HAP-1 (cell line): ENCODE data around the gene FAM20C.
A peak's percentile ranks its signal among the peaks of the same experiment; 100 is the strongest.

Experiments used
- DNase-seq, 2 experiments: peaks; one replicate each; pipeline ENCODE4 v3.0.0-alpha.2; 2016 to 2020; ENCODE audit warnings: low spot score in 2 of 2
- H3K27me3 ChIP-seq: fragments of 250-450 bp; sonication (Bioruptor Pico); 2 replicates; pipeline ENCODE4 v1.5.1; 2020; ENCODE audit warnings: low read depth, mild to moderate bottlenecking, moderate library complexity
- H3K36me3 ChIP-seq: fragments of 250-450 bp; sonication (Bioruptor Pico); replicated peaks from 2 replicates; pipeline ENCODE4 v1.5.1; 2020; ENCODE audit warnings: mild to moderate bottlenecking
- H3K4me1 ChIP-seq: fragments of 250-450 bp; sonication (Bioruptor Pico); 2 replicates; pipeline ENCODE4 v1.5.1; 2020; ENCODE audit warnings: mild to moderate bottlenecking
- H3K4me3 ChIP-seq: fragments of 250-450 bp; sonication (Bioruptor Pico); 2 replicates; pipeline ENCODE4 v1.5.1; 2020; ENCODE audit warnings: mild to moderate bottlenecking, moderate library complexity
- H3K9me3 ChIP-seq: fragments of 250-450 bp; sonication (Bioruptor Pico); 2 replicates; pipeline ENCODE4 v1.5.1; 2020; ENCODE audit warnings: mild to moderate bottlenecking, moderate library complexity
- in situ Hi-C: fragments of 300-500 bp; cut with MboI; formaldehyde crosslinking; loops from 3 replicates; pipeline ENCODE4 v1.14.3; 2020; ENCODE audit warnings: low sequenced_read_pairs, inconsistent platforms, mixed read lengths

FAM20C gene

DNA sequence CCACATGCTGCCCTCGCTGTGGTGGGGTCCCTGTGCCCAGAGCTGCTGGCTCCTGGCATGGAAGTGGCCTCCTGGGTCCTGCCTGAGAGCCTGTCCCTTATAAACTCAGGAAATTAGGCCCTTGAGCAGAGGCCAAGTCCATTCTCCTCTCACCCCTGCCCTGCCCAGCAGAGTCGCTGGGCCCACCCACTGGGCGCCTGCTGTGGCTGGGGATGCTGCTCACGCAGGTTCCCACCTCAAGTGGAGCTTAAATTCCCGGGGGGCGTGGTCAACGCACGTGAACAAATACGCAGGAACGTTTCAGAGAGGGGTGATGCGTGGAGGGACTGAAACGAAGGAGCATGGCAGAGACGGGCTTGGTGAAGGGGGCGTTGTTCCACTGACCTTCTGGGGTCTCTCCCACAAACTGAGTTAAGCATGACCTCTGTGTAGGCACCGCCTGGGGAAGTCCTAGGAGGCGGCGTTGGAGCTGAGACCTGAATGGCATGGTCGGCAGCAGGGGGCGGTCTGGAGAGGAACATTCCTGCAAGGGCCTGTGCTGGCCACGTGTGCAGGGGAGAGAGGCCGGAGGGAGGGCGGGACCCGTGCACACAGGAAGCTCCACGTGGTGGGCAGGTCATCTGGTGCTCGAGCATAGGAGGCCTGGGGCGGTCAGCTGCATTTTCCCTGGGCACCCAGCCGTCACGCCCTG is 27.9 kb downstream of the FAM20C start:
- in situ Hi-C loops, result no loop called here
- DNase-seq, result peak in 1 of 2 experiments; percentile 19
- no peaks in the 10 kb centered on the region for H3K9me3 ChIP-seq
- H3K27me3 ChIP-seq, result no peaks in the 10 kb centered on the region
- no peaks in the 10 kb centered on the region for H3K4me1 ChIP-seq
- no peak overlapping the region for H3K4me3 ChIP-seq
- H3K36me3 ChIP-seq, result no peaks in the 10 kb centered on the region

DNA sequence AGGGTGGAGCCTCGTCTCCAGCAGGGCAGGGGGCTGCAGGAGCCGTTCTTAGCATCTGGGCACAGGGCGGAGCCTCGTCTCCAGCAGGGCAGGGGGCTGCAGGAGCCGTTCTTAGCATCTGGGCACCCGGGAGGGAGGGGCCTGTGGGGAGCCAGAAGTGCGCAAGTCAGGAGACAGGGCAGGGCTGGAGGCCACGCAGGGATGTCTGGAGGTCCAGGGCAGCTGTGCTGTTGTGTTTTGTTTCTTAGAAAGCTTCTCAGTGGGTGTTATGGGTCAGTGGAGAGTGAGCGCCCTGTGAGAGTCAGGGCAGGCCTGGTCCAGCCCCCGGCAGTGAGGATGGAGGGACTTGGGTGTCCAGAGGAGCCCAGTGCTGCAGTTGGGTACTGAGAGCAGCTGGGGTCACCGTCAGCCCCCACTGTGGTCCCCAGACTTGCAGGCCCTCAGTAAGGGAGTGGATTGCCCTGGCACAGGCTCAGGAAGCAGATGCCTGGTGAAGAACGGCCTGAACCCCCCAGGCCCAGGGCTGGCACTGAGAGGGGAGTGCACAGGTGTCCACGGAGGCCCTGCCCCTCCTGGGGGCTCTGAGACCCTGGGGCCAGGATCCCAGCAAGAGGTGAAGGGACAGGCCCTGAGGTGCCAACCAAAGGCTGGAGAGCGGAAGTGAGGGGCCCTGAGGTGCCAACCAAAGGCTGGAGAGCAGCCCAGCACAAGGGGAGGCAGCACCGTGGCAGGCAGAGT is 29.8 kb downstream of the FAM20C start:
- Histone ChIP-seq H3K9me3 (no peaks in the 10 kb centered on the region), H3K4me1 (no peaks in the 10 kb centered on the region), H3K4me3 (no peak overlapping the region), H3K27me3 (no peaks in the 10 kb centered on the region), H3K36me3 (no peaks in the 10 kb centered on the region)
- in situ Hi-C loops, result no loop called here
- DNase-seq, result no peak

DNA sequence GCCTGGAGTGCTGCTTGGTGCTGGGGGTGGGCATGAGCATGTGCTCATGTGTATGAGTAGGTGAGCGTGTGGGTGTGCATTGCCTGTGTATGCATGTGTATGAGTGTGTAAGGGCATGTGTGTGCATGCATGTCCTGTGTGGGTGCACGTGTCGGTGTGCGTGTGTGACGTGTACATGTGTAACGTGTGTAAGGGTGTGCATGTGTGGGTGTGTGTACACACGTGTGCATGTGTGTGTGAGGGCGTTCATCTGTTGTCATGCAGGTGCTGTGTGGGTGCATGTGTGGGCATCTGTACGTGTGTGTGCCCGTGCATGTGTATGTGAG is 30.3 kb downstream of the FAM20C start:
- Histone ChIP-seq H3K4me3 (no peak overlapping the region), H3K4me1 (no peaks in the 10 kb centered on the region), H3K9me3 (no peaks in the 10 kb centered on the region), H3K36me3 (no peaks in the 10 kb centered on the region), H3K27me3 (no peaks in the 10 kb centered on the region)
- DNase-seq, result no peak
- in situ Hi-C loops, result no loop called here

DNA sequence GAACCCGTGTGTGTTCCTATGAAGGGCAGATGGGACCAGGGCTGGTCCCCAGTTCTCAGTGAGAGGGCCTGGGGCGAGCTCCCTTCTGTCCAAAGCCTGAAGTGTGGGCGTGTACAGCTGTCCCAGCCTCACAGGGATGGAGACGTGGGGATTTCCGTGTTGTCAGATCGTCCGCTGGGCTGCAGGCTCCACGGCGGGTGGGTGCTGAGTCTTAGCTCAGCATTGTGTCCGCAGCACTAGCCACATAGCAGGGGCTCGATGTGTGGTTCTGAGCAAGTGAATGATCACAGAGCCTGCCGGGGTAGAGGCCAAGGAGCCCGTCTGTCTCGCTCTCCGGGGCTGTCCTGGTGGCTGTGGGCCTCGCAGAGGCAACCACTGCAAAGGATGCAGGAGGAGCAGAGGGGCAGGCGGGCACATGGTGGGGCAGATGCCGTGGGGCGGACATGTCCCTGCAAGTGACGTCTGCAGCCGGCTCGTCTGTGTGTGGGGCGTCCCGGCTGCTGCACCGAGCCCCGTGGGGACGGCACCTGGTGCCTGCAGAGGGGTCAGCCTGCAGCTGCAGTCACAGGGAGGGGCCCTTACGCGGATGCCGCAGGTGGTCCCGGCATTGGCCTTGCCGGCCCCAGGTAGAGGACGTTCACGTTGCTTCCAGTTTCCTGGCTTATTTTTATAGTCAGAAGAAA is 30.9 kb downstream of the FAM20C start:
- no peaks in the 10 kb centered on the region for H3K36me3 ChIP-seq
- in situ Hi-C loops, result no loop called here
- H3K4me3 ChIP-seq, result no peak overlapping the region
- no peaks in the 10 kb centered on the region for H3K9me3 ChIP-seq
- no peaks in the 10 kb centered on the region for H3K4me1 ChIP-seq
- H3K27me3 ChIP-seq, result no peaks in the 10 kb centered on the region
- no peak for DNase-seq

DNA sequence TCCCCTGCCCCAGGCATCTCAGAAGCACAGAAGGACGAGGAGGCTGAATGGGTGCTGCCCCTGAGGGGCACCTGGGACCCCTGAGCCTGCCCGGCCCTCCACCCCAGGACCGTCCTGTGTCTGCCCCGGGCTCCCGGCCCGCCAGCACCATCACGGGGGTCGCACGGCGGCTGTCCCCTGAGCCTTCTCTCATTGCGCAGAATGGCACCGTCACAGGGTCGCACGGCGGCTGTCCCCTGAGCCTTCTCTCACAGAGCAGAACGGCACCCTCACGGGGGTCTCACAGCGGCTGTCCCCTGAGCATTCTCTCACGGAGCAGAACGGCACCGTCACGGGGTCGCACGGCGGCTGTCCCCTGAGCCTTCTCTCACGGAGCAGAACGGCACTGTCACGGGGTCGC is 31.5 kb downstream of the FAM20C start:
- no peak for DNase-seq
- Histone ChIP-seq H3K36me3 (no peaks in the 10 kb centered on the region), H3K4me1 (no peaks in the 10 kb centered on the region)

DNA sequence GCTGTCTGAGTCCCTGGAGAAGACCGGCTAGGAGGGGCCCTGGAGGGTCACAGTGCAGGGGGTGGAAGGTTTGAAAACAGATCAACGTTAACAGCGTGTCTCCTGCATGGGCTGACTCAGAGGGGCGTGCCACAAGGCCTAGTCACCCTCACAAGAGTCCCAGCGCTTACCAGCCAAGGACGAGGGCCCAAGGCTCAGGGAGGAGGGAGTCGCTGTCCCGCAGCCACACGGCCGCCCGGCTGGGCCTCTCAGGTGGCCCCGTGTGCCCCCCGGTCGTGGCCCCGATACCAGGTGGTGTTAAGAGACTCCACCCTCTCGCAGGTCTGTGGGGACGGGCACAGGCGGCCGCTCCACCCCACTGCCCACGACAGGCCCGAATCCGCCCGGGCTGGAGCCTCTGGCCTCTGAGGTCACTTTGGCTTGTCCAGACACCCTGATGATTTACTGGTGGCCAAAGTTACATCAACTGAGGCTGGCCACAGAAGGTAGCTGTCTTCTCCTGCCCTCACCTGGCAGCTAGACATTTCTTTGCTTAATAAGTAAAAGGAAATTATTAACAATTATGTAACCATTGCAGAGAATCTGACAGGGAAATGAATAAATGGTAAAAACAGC is 34.0 kb downstream of the FAM20C start:
- H3K27me3 ChIP-seq, result no peaks in the 10 kb centered on the region
- no peaks in the 10 kb centered on the region for H3K36me3 ChIP-seq
- no peak for DNase-seq
- no peaks in the 10 kb centered on the region for H3K9me3 ChIP-seq
- in situ Hi-C loops, result no loop called here
- no peaks in the 10 kb centered on the region for H3K4me1 ChIP-seq
- no peak overlapping the region for H3K4me3 ChIP-seq

More for the DNA sequence above, 31.5 kb downstream of the FAM20C start:
- Histone ChIP-seq H3K4me3 (no peak overlapping the region), H3K9me3 (no peaks in the 10 kb centered on the region), H3K27me3 (no peaks in the 10 kb centered on the region)
- in situ Hi-C loops, result no loop called here

DNA sequence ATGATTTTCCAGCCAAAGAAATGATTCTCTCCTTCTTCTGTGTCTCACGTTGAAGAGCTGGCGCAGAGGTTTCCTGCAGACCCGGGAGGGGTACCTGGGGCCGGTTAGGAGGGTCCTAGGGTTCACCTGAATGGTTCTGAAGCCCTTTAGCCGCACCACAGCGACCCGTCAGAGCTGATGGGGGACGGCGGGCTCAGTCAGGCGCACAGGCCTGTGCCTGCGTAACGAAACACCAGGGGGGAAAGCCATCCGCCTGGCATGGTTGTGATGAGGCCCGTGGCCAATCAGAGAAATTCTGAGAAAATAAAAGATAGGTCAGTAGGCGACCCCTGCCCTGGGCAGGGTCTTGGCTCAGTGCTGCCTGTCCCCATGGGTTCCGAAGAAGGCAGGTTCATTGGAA is 35.6 kb downstream of the FAM20C start:
- no peaks in the 10 kb centered on the region for H3K9me3 ChIP-seq
- DNase-seq, result no peak
- H3K27me3 ChIP-seq, result no peaks in the 10 kb centered on the region
- H3K36me3 ChIP-seq, result no peaks in the 10 kb centered on the region
- H3K4me3 ChIP-seq, result no peak overlapping the region
- in situ Hi-C loops, result no loop called here
- no peaks in the 10 kb centered on the region for H3K4me1 ChIP-seq

DNA sequence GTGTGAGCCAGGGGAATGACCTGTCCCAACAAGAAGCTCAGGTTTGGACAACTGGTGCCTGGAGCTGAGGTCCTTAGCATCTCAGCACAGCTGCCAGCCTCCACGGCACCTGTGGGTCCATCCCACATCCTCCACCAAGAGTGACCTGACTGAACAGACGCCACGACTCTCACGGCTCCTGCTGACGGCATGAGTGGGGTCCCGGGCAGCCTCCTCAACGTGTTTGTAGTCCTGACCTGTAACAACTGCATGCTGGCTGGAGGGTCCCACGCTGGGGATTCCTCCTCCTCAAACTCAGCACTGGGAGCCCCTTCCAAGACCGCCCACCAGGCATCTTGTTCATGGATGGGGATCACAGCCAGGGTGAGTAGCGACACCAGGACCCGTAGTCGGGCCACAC is 36.2 kb downstream of the FAM20C start:
- in situ Hi-C loops, result no loop called here
- H3K27me3 ChIP-seq, result no peaks in the 10 kb centered on the region
- H3K9me3 ChIP-seq, result no peaks in the 10 kb centered on the region
- H3K36me3 ChIP-seq, result no peaks in the 10 kb centered on the region
- H3K4me1 ChIP-seq, result no peaks in the 10 kb centered on the region
- H3K4me3 ChIP-seq, result no peak overlapping the region
- DNase-seq, result no peak

DNA sequence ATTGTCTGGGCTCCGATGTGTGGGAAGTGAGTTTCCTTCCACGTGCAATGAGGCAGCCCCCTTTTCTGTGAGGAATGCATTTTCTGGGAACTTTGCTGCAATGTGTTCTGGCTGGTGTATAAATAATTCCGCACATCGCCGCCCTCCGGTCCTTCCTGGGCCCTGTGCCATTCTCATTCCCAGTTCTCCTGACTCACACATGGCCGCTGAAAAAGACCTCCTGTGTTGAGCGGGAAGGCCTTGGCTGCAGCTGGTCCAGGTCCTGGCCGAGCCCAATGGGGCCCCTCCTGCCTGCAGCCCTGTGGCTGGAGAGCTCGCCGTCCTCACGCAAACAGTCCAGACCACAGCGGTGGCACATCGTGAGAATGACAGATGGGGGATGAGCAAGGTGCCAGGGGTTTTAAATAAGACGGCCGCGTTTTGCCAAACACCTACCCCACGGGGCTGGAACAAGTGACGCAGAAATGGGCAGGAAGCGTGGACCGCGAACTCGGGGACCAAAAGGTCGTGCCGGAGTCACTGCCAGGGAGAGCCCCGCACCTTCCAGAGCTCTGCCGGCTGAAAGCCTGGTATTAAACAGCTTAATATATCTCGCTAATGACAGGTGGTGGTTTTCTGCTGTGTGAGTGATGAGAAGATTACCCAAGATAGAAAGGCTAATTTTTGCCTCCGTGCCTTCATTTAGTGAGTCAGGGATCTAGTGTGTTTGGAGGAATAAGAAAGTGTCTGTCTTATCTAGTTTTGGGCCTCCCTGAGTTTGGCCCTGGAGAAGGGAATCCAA is 37.0 kb downstream of the FAM20C start:
- no peaks in the 10 kb centered on the region for H3K27me3 ChIP-seq
- H3K9me3 ChIP-seq, result no peaks in the 10 kb centered on the region
- no peaks in the 10 kb centered on the region for H3K36me3 ChIP-seq
- no peak overlapping the region for H3K4me3 ChIP-seq
- H3K4me1 ChIP-seq, result no peaks in the 10 kb centered on the region
- no peak for DNase-seq
- in situ Hi-C loops, result no loop called here

DNA sequence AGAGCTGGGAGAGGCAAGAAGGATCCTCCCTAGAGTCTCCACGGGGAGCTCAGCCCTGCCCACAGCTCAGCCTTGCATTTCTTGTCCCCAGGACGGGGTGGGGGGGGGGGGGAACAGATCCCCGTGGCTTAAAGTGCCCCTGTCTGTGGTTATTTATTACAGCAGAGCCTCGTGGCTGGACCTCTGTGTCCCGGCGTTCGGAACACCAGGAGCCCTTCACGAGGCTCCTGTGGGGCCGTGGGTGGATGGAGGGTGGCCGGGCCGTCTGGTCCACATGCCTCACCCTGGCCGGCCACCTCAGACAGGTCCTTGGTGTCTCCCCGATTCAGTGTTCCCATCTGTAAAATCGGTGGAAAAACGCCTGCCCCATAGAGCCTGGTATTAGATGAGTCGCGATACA is 37.9 kb downstream of the FAM20C start:
- in situ Hi-C loops, result no loop called here
- no peak for DNase-seq
- H3K36me3 ChIP-seq, result no peaks in the 10 kb centered on the region
- no peaks in the 10 kb centered on the region for H3K9me3 ChIP-seq
- no peaks in the 10 kb centered on the region for H3K27me3 ChIP-seq
- H3K4me1 ChIP-seq, result no peaks in the 10 kb centered on the region
- no peak overlapping the region for H3K4me3 ChIP-seq

DNA sequence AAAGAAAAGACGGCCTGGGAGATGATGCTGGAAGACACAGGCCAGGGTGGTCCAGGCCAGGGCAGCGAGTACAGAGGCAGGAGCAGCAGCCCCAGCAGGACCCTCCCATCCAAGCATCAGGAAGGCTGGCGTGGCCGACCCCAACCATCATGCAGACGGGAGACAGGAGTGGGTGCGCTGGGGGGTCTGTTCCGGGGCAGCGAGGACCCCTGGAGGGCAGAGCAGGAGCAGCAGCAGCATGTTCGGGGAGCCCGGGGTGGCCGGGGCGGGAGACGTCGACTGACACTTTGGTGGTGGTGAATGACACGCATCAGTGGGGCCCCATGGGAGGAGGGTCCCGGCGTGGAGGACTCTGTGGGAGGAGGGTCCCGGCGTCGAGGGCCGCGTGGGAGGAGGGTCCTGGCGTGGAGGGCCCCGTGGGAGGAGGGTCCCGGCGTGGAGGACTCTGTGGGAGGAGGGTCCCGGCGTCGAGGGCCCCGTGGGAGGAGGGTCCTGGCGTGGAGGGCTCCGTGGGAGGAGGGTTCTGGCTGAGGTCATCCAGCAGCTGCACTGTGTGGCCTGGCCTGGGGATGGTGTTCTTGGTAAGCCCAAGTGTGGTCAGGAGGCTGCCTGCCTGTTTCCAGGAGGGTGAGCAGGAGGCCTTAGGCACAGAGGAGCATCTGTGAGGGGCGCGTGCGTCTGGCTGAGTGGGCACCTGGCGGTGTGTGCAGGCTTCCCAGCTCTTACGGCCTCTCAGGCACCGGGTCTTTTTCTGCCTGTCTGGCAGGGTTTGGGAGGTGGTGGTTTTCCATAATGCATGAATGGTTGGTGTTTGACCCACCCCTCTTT is 38.9 kb downstream of the FAM20C start:
- no peak for DNase-seq
- in situ Hi-C loops, result no loop called here
- Histone ChIP-seq H3K4me3 (no peak overlapping the region), H3K36me3 (no peaks in the 10 kb centered on the region), H3K27me3 (no peaks in the 10 kb centered on the region), H3K4me1 (no peaks in the 10 kb centered on the region), H3K9me3 (no peaks in the 10 kb centered on the region)

DNA sequence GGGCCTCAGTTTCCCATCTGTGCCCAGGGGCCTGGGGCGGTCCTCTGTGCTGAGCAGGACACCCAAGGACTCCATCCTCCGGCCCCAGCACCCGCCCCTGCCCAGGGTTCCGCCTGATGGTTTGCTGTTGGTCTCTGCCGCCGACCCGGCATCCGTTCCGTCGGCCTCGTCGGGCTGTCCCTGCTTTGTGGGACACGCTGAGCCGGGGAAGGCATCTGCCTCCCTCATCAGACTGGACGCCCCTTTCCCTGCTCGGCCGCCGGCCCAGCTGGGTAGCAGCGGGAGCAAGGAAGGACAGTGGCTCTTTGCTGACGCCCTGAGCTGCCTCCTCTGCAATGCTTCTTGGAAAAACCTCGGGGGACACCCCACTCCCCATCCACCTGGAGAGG is 39.5 kb downstream of the FAM20C start:
- in situ Hi-C loops, result no loop called here
- DNase-seq, result no peak
- Histone ChIP-seq H3K4me3 (no peak overlapping the region), H3K27me3 (no peaks in the 10 kb centered on the region), H3K36me3 (no peaks in the 10 kb centered on the region), H3K4me1 (no peaks in the 10 kb centered on the region), H3K9me3 (no peaks in the 10 kb centered on the region)
